HFF-Myc (cell line): ENCODE results near the gene TCEANC.

ENCODE experiments used
- DNase-seq: peaks from one replicate; pipeline ENCODE4 v3.0.0-alpha.2; 2011; ENCODE audit warnings: low read depth; ENCODE audit errors: extremely low read depth
- H3K4me3 ChIP-seq: replicated peaks from 2 replicates; pipeline ENCODE4 v1.5.1; 2011; ENCODE audit warnings: low read depth, mild to moderate bottlenecking, control low read depth, low read length
- CTCF ChIP-seq: IDR thresholded peaks from 2 replicates; pipeline ENCODE4 v1.5.1; 2012; ENCODE audit warnings: mild to moderate bottlenecking, low read depth, low read length, control low read depth; ENCODE audit errors: missing control alignments

Gene TCEANC, protein sequence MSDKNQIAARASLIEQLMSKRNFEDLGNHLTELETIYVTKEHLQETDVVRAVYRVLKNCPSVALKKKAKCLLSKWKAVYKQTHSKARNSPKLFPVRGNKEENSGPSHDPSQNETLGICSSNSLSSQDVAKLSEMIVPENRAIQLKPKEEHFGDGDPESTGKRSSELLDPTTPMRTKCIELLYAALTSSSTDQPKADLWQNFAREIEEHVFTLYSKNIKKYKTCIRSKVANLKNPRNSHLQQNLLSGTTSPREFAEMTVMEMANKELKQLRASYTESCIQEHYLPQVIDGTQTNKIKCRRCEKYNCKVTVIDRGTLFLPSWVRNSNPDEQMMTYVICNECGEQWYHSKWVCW

GRCh38 chrX:13652850-13653693 is at the start of gene TCEANC:
TSS of gene TCEANC (plus strand) at chrX:13653141. CDS start at chrX:13662509, 9,368 bp downstream.
- H3K4me3 ChIP-seq: peak within 1 kb of the TSS; percentile 53
- DNase-seq: peak; percentile 89
- no peak for TF ChIP-seq CTCF

GRCh38 chrX:13605611-13606010 is 47.3 kb upstream of the TCEANC start:
- H3K4me3 ChIP-seq: no peak overlapping the region
- TF ChIP-seq CTCF: no peak
- no peak for DNase-seq

GRCh38 chrX:13607331-13607995 is 45.5 kb upstream of the TCEANC start:
- no peak for DNase-seq
- no peak for TF ChIP-seq CTCF
- H3K4me3 ChIP-seq: no peak overlapping the region

GRCh38 chrX:13607996-13608365 is 45.0 kb upstream of the TCEANC start:
- no peak for TF ChIP-seq CTCF
- no peak for DNase-seq
- H3K4me3 ChIP-seq: no peak overlapping the region

DNA sequence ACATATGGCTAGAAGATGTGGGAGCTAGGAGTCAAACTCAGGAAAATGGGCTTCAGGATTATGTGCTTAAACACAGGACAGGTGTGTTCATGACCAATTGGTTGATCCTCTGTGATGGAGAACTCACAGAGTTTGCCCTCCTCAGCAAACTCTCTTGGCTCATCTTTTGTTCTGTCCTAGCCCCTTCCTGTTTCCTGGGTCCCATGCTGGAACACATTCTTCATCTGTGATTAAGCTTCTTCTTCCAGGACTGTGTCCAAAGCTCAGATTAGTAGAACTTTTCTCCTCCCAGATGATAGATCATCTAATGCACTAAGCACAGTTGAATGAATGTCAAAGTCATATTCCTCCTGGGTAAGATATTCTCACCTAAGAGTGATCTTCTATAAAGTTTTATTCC is 38.8 kb upstream of the TCEANC start:
- H3K4me3 ChIP-seq: no peak overlapping the region
- DNase-seq: no peak
- no peak for TF ChIP-seq CTCF

DNA sequence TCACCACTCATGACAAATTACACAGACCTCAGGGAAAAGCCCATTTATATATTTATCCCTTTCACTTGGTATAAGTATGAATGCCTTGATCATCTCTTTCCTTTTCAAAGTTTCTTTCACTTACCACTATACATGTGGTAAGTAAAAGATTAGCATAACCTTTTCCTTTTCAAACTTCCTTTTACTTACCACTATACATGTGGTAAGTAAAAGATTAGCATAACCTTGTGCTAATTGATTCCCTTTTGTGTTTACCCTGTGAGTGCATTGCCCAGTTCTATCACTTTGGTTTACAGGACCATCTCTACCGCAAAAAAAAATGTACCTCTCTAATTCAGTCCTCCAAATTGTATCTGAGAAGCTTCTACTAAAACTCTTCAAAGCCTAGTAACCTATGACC is 32.7 kb upstream of the TCEANC start:
- no peak for TF ChIP-seq CTCF
- no peak overlapping the region for H3K4me3 ChIP-seq

More for the DNA sequence above, 32.7 kb upstream of the TCEANC start:
- DNase-seq: no peak
